ENCODE measurements around the gene RARRES1. TPM values are rescaled to one million over a fixed set of nuclear protein-coding genes. Genes with fewer than 3 reads are reported as not detected.

RARRES1 gene
- total RNA-seq, 1 experiment from 2014 or later, result 0.35 TPM

GRCh38 chr3:158737976-158738615 is 5.8 kb upstream of the RARRES1 start (continued):
- TF ChIP-seq, protein P1, sequence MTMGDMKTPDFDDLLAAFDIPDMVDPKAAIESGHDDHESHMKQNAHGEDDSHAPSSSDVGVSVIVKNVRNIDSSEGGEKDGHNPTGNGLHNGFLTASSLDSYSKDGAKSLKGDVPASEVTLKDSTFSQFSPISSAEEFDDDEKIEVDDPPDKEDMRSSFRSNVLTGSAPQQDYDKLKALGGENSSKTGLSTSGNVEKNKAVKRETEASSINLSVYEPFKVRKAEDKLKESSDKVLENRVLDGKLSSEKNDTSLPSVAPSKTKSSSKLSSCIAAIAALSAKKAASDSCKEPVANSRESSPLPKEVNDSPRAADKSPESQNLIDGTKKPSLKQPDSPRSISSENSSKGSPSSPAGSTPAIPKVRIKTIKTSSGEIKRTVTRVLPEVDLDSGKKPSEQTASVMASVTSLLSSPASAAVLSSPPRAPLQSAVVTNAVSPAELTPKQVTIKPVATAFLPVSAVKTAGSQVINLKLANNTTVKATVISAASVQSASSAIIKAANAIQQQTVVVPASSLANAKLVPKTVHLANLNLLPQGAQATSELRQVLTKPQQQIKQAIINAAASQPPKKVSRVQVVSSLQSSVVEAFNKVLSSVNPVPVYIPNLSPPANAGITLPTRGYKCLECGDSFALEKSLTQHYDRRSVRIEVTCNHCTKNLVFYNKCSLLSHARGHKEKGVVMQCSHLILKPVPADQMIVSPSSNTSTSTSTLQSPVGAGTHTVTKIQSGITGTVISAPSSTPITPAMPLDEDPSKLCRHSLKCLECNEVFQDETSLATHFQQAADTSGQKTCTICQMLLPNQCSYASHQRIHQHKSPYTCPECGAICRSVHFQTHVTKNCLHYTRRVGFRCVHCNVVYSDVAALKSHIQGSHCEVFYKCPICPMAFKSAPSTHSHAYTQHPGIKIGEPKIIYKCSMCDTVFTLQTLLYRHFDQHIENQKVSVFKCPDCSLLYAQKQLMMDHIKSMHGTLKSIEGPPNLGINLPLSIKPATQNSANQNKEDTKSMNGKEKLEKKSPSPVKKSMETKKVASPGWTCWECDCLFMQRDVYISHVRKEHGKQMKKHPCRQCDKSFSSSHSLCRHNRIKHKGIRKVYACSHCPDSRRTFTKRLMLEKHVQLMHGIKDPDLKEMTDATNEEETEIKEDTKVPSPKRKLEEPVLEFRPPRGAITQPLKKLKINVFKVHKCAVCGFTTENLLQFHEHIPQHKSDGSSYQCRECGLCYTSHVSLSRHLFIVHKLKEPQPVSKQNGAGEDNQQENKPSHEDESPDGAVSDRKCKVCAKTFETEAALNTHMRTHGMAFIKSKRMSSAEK (CRISPR knock-in tag; IDR thresholded peaks at IDR 0.05; ENCODE audit: borderline replicate concordance), result no peak
- TF ChIP-seq ETV6 (CRISPR knock-in tag; IDR thresholded peaks at IDR 0.05), result no peak
- no peak for TF ChIP-seq GABPB1 (CRISPR knock-in tag; IDR thresholded peaks at IDR 0.05)
- TF ChIP-seq NR1H2 (CRISPR knock-in tag; IDR thresholded peaks at IDR 0.05), result no peak
- no peak for TF ChIP-seq MLX (CRISPR knock-in tag; IDR thresholded peaks at IDR 0.05)
- TF ChIP-seq ZNF219 (CRISPR knock-in tag; IDR thresholded peaks at IDR 0.05; ENCODE audit: borderline replicate concordance), result no peak
- TF ChIP-seq HMGA2 (CRISPR knock-in tag; IDR thresholded peaks at IDR 0.05), result no peak

DNA sequence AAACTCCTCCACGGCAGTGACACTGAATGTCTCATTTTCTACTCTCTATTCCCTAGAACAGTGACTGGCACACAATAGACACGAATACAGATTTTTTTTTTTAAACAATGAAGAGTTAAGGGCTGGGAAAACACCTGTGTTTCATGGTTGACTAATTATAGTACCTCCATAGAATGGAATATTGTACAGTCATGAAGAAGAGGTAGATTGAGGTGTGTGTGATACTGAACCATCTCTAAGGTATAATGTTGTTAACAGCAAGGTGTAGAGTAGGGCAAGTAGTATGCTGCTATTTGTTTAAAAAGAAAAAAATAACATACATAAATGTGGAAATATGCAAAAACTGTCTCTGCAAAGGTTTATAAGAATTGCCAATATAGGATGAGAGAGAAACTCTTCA is 5.2 kb upstream of the RARRES1 start:
- no peak for TF ChIP-seq ZNF263 (CRISPR knock-in tag; IDR thresholded peaks at IDR 0.05; ENCODE audit: low read depth)
- TF ChIP-seq ZNF416 (CRISPR knock-in tag; IDR thresholded peaks at IDR 0.05), result no peak
- TF ChIP-seq NR1H2 (CRISPR knock-in tag; IDR thresholded peaks at IDR 0.05), result no peak
- no peak for ATAC-seq
- Mint-ChIP-seq H3K27me3 (ENCODE audit: low read depth) (peaks cover 12% of the 10 kb centered on the region), H3K9me3 (peaks cover 14% of the 10 kb centered on the region), H3K36me3 (peaks cover 12% of the 10 kb centered on the region), H3K4me3 (no peak overlapping the region), H3K4me1 (no peaks in the 10 kb centered on the region), H3K27ac (no peak overlapping the region)
- POLR2A ChIA-PET, result no interaction called here
- CTCF ChIA-PET, result no interaction called here
- no peak for DNase-seq (ENCODE audit: low spot score)

DNA sequence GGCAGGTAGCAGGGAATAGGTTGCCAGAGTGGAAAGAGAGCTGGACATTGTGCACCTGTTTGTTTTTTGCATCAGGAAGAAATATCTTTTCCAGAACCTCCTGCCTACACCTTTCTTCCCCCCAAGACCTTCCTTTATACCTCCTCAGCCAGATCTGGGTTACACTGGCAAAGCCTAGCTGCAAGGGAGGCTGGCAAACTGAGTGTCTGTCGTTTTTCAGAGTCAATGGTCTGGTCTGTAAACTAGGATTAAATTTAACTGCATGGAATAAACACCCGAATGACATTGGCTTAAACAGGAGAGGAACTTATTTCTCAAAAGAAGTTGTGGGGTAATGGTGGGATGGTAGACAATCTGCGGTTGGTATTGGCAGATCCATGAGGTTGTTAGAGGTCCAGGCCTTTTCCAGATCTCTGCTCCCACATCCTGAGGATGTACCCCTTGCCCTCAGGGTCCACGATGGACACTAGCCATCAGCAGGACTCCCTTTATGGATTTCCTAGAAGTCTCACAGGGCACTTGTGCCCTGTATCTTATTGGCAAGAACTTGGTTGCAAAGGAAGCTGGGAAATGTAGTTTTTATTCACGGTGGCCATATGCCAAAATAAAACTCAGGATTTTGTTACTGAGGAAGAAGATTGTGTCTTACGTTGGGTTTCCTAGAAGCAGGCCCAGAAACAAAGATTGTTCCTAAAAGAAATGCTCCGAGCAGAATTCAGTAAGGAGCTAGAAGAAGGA is 3.2 kb upstream of the RARRES1 start:
- ChIA-PET POLR2A (no interaction called here), CTCF (interaction anchor here (0.9 to 1.2 kb wide), 3 partner anchors 8 to 60 kb away, joined by 3 to 5 read pairs (median 4); no protein-coding TSS in a partner anchor)
- DNase-seq (ENCODE audit: low spot score) (no peak), ATAC-seq (no peak)
- Mint-ChIP-seq H3K27ac (no peak overlapping the region), H3K36me3 (peaks cover 12% of the 10 kb centered on the region), H3K9me3 (peaks cover 14% of the 10 kb centered on the region), H3K4me3 (no peak overlapping the region), H3K27me3 (ENCODE audit: low read depth) (peaks cover 23% of the 10 kb centered on the region), H3K4me1 (peaks cover 5% of the 10 kb centered on the region)
- TF ChIP-seq KAT7 (CRISPR knock-in tag; IDR thresholded peaks at IDR 0.05; ENCODE audit: borderline replicate concordance), result no peak
- TF ChIP-seq ZBTB21 (CRISPR knock-in tag; IDR thresholded peaks at IDR 0.05; ENCODE audit: borderline replicate concordance), result no peak
- TF ChIP-seq NR3C1 (CRISPR knock-in tag; conservative IDR thresholded peaks at IDR 0.05; ENCODE audit: low read depth), result no peak
- TF ChIP-seq USF2 (CRISPR knock-in tag; IDR thresholded peaks at IDR 0.05), result no peak
- TF ChIP-seq ZNF263 (CRISPR knock-in tag; IDR thresholded peaks at IDR 0.05; ENCODE audit: low read depth), result no peak
- TF ChIP-seq, protein P2, sequence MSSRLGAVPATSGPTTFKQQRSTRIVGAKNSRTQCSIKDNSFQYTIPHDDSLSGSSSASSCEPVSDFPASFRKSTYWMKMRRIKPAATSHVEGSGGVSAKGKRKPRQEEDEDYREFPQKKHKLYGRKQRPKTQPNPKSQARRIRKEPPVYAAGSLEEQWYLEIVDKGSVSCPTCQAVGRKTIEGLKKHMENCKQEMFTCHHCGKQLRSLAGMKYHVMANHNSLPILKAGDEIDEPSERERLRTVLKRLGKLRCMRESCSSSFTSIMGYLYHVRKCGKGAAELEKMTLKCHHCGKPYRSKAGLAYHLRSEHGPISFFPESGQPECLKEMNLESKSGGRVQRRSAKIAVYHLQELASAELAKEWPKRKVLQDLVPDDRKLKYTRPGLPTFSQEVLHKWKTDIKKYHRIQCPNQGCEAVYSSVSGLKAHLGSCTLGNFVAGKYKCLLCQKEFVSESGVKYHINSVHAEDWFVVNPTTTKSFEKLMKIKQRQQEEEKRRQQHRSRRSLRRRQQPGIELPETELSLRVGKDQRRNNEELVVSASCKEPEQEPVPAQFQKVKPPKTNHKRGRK (CRISPR knock-in tag; IDR thresholded peaks at IDR 0.05; ENCODE audit: borderline replicate concordance), result no peak
- no peak for TF ChIP-seq FOXK1 (CRISPR knock-in tag; IDR thresholded peaks at IDR 0.05)
- no peak for TF ChIP-seq SOX15 (CRISPR knock-in tag; IDR thresholded peaks at IDR 0.05)
- no peak for TF ChIP-seq GRHL2 (CRISPR knock-in tag; IDR thresholded peaks at IDR 0.05; ENCODE audit: insufficient replicate concordance, severe bottlenecking)
- no peak for TF ChIP-seq ELF4 (CRISPR knock-in tag; IDR thresholded peaks at IDR 0.05; ENCODE audit: low read depth)
- no peak for TF ChIP-seq ARID4B (CRISPR knock-in tag; IDR thresholded peaks at IDR 0.05; ENCODE audit: borderline replicate concordance)
- TF ChIP-seq ZNF232 (CRISPR knock-in tag; IDR thresholded peaks at IDR 0.05), result no peak
